PFSK-1 (cell line): ENCODE measurements around the gene PTER.

ENCODE experiments used
- FOXP2 ChIP-seq: optimal IDR thresholded peaks from 2 replicates; pipeline ENCODE3; 2011; ENCODE audit warnings: borderline replicate concordance, control low read depth, inconsistent platforms; ENCODE audit not compliant: insufficient read depth; ENCODE audit errors: extremely low read length, extremely low read depth
- POLR2AphosphoS5 ChIP-seq: IDR thresholded peaks from 2 replicates; pipeline ENCODE4 v1.6.1; 2012; ENCODE audit warnings: low read depth, mild to moderate bottlenecking, control low read depth, low read length, moderate library complexity
- SIN3A ChIP-seq: IDR thresholded peaks from 2 replicates; pipeline ENCODE4 v1.6.1; 2012; ENCODE audit warnings: mild to moderate bottlenecking, low read length, moderate library complexity, borderline replicate concordance; ENCODE audit not compliant: insufficient read depth
- TAF1 ChIP-seq: IDR thresholded peaks from 2 replicates; pipeline ENCODE4 v1.6.1; 2012; ENCODE audit warnings: low read length, control low read depth, borderline replicate concordance; ENCODE audit not compliant: insufficient read depth
- TF ChIP-seq, protein P1 (sequence below), 2 experiments: IDR thresholded peaks; 2 replicates each; pipeline versions ENCODE4 v1.6.1 to v1.8.0; 2011 to 2012; ENCODE audit warnings: low read depth in 2 of 2, low read length in 2 of 2, control low read depth in 1 of 2, inconsistent platforms in 1 of 2, mild to moderate bottlenecking in 1 of 2, moderate library complexity in 1 of 2; ENCODE audit not compliant: insufficient read depth in 1 of 2

DNA sequence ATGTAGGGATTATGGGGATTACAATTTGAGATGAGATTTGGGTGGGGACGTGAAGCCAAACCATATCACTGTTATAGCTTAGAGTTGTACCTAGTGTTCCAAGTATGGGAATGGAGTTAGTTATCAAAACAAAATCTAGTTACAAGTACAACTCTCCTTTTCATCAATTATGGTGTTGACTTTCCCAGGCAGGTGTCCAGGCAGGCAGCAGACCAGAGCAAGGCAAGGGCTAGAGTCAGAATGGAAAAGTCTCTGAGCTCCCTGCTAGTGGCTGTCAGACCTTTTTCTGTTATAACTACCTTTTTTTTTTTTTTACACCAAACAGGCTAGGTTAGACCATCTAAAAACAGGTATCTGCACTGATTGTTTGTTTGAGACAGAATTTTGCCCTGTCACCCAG is 29.2 kb downstream of the PTER start:
- TF ChIP-seq SIN3A (no peak), TAF1 (no peak), POLR2AphosphoS5 (no peak), FOXP2 (no peak)
- TF ChIP-seq, protein P1, sequence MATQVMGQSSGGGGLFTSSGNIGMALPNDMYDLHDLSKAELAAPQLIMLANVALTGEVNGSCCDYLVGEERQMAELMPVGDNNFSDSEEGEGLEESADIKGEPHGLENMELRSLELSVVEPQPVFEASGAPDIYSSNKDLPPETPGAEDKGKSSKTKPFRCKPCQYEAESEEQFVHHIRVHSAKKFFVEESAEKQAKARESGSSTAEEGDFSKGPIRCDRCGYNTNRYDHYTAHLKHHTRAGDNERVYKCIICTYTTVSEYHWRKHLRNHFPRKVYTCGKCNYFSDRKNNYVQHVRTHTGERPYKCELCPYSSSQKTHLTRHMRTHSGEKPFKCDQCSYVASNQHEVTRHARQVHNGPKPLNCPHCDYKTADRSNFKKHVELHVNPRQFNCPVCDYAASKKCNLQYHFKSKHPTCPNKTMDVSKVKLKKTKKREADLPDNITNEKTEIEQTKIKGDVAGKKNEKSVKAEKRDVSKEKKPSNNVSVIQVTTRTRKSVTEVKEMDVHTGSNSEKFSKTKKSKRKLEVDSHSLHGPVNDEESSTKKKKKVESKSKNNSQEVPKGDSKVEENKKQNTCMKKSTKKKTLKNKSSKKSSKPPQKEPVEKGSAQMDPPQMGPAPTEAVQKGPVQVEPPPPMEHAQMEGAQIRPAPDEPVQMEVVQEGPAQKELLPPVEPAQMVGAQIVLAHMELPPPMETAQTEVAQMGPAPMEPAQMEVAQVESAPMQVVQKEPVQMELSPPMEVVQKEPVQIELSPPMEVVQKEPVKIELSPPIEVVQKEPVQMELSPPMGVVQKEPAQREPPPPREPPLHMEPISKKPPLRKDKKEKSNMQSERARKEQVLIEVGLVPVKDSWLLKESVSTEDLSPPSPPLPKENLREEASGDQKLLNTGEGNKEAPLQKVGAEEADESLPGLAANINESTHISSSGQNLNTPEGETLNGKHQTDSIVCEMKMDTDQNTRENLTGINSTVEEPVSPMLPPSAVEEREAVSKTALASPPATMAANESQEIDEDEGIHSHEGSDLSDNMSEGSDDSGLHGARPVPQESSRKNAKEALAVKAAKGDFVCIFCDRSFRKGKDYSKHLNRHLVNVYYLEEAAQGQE (IDR thresholded peaks at IDR 0.05; ENCODE audit: insufficient read depth in 1 of 2, low read depth in 2 of 2, low read length in 2 of 2) = no peak
